KMS-11 (cell line): Measurements from ENCODE around the gene TAT.

Source experiments
- H2AFZ ChIP-seq: fragments of 200-600 bp; sonication (generic); 2 replicates; pipeline ENCODE4 v1.6.1; 2016; ENCODE audit warnings: antibody characterized with exemption, mixed run types, low read depth
- H3K27ac ChIP-seq: fragments of 200-600 bp; sonication (generic); 2 replicates; pipeline ENCODE4 v1.6.1; 2016; ENCODE audit warnings: mild to moderate bottlenecking, mixed run types
- H3K27me3 ChIP-seq: fragments of 200-600 bp; sonication (generic); 2 replicates; pipeline ENCODE4 v1.6.1; 2017; ENCODE audit warnings: mild to moderate bottlenecking, low read depth, mixed run types, moderate library complexity; ENCODE audit not compliant: insufficient read depth
- H3K36me3 ChIP-seq: fragments of 200-600 bp; sonication (generic); 2 replicates; pipeline ENCODE4 v1.6.1; 2017; ENCODE audit warnings: mild to moderate bottlenecking, mixed run types; ENCODE audit not compliant: insufficient read depth
- H3K4me1 ChIP-seq: fragments of 200-600 bp; sonication (generic); 2 replicates; pipeline ENCODE4 v1.6.1; 2016; ENCODE audit warnings: mild to moderate bottlenecking, low read depth, mixed run types; ENCODE audit not compliant: poor library complexity, severe bottlenecking
- H3K4me2 ChIP-seq: fragments of 200-600 bp; sonication (generic); 2 replicates; pipeline ENCODE4 v1.7.0; 2016; ENCODE audit warnings: mild to moderate bottlenecking, mixed run types
- H3K4me3 ChIP-seq: fragments of 200-600 bp; sonication (generic); IDR thresholded peaks from 2 replicates; pipeline ENCODE4 v1.6.1; 2017; ENCODE audit warnings: low read depth, low read length, mixed read lengths; ENCODE audit not compliant: insufficient read depth
- H3K79me2 ChIP-seq: fragments of 200-600 bp; sonication (generic); 2 replicates; pipeline ENCODE4 v1.6.1; 2016; ENCODE audit warnings: low read depth, mixed run types; ENCODE audit not compliant: insufficient read depth
- H3K9ac ChIP-seq: fragments of 200-600 bp; sonication (generic); 2 replicates; pipeline ENCODE4 v1.6.1; 2016; ENCODE audit warnings: mild to moderate bottlenecking, mixed run types
- H4K20me1 ChIP-seq: fragments of 200-600 bp; sonication (generic); 2 replicates; pipeline ENCODE4 v1.6.1; 2016; ENCODE audit warnings: mild to moderate bottlenecking, mixed run types; ENCODE audit not compliant: insufficient read depth
- TF ChIP-seq, protein P1 (sequence below): fragments of 200-600 bp; sonication (generic); conservative IDR thresholded peaks from 2 replicates; pipeline ENCODE4 v1.6.1; 2017; ENCODE audit warnings: low read depth, mild to moderate bottlenecking, antibody characterized with exemption, low read length, moderate library complexity, mixed read lengths

Gene TAT

DNA sequence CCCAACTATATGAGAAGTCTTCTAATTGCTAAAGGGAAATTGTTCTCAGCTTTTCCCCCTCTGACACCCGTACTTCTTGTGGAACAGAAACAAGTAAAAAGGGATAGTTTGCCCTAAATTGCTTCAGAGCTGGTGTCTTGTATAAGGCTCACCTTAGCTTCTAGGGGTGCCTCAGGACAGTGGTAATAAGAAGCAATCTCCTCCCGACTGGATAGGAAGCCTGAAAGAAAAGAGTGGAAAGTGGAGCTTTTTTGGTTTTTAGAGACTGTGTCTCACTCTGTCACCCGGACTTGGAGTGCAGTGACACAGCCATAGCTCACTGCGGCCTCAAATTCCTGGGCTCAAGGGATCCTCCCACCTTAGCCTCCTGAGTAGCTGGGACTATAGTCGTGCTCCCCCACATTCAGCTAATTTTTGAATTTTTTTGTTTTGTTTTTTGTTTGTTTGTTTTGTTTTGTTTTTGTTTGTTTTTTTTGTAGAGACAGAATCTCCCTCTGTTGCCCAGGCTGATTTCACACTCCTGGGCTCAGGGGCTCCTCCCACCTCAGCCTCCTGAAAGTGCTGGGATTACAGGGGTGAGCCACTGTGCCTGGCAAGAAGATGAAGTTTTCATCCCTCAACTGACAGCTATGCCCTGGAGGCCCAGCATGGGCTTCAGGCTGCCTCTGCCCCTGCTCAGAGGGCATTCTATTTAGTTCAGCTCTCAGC, 3.4 kb downstream of the TAT start:
- Histone ChIP-seq H3K4me2 (no peak overlapping the region), H3K36me3 (no peaks in the 10 kb centered on the region), H3K27ac (no peak overlapping the region), H3K4me3 (no peak overlapping the region), H3K79me2 (no peaks in the 10 kb centered on the region), H3K4me1 (no peaks in the 10 kb centered on the region), H3K27me3 (no peaks in the 10 kb centered on the region), H3K9ac (no peak overlapping the region), H4K20me1 (no peaks in the 10 kb centered on the region), H2AFZ (no peak overlapping the region)
- TF ChIP-seq, protein P1, sequence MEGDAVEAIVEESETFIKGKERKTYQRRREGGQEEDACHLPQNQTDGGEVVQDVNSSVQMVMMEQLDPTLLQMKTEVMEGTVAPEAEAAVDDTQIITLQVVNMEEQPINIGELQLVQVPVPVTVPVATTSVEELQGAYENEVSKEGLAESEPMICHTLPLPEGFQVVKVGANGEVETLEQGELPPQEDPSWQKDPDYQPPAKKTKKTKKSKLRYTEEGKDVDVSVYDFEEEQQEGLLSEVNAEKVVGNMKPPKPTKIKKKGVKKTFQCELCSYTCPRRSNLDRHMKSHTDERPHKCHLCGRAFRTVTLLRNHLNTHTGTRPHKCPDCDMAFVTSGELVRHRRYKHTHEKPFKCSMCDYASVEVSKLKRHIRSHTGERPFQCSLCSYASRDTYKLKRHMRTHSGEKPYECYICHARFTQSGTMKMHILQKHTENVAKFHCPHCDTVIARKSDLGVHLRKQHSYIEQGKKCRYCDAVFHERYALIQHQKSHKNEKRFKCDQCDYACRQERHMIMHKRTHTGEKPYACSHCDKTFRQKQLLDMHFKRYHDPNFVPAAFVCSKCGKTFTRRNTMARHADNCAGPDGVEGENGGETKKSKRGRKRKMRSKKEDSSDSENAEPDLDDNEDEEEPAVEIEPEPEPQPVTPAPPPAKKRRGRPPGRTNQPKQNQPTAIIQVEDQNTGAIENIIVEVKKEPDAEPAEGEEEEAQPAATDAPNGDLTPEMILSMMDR: no peak

DNA sequence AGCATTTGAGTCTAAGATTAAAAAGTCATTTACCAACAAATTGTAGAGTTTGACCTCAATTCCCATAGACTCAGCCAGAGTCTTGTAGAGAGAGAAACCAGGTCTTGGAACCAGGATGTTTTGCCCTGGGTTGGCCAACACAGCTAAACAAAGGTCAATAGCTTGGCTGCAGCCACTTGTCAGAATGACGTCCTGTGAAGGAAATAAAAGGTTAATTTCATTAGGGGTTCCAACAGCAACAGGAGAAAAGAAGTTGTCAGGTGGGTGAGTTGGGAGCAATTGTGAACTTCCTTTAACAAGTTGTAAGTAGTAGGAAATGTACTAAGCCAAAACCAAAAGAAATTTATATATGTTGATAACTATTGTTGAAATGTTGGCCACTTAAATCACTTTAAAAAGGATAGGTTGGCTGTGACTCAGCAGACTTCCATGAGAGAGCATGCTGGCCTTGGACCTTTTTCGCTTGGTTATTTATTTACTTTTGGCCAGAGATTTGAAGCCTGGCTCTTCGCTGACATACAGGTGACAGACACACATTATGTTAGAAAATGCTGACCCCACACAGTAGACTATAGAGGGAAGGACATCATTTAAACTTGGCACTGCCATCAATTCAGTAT, 4.3 kb downstream of the TAT start:
- Histone ChIP-seq H3K27me3 (no peaks in the 10 kb centered on the region), H3K4me2 (no peak overlapping the region), H3K79me2 (no peaks in the 10 kb centered on the region), H2AFZ (no peak overlapping the region), H3K4me3 (no peak overlapping the region), H3K36me3 (no peaks in the 10 kb centered on the region), H4K20me1 (no peaks in the 10 kb centered on the region), H3K4me1 (no peaks in the 10 kb centered on the region), H3K27ac (no peak overlapping the region), H3K9ac (no peak overlapping the region)
- TF ChIP-seq, protein P1: no peak

DNA sequence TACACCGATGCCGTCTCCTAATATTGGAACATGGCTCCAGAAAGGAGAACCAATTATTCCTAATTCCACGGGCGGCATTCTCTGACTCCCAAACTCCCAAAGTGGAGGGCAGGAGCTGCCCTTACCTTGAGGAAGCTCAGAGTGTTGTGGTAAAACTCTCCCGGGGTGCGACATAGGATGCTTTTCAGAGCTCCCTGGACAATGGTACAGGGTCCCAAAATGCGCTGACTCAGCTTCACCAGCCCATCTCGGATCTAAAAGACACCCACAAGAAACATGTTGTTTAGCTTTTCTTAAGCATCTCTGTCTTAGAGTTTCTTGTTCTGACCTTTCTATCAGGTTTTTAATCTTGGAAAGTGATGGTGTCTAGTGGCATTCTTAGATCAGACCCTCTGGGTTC, 6.7 kb downstream of the TAT start:
- no peak overlapping the region for H3K4me3 ChIP-seq
- no peaks in the 10 kb centered on the region for H3K36me3 ChIP-seq
- no peaks in the 10 kb centered on the region for H4K20me1 ChIP-seq
- H3K79me2 ChIP-seq: no peaks in the 10 kb centered on the region
- peaks cover 11% of the 10 kb centered on the region for H3K4me1 ChIP-seq
- TF ChIP-seq, protein P1: no peak
- no peak overlapping the region for H2AFZ ChIP-seq
- no peaks in the 10 kb centered on the region for H3K27me3 ChIP-seq
- no peak overlapping the region for H3K27ac ChIP-seq
- H3K9ac ChIP-seq: no peak overlapping the region
- H3K4me2 ChIP-seq: no peak overlapping the region

- Histone ChIP-seq H3K36me3 (no peaks in the 10 kb centered on the region), H3K4me2 (no peak overlapping the region), H3K27me3 (no peaks in the 10 kb centered on the region), H3K79me2 (no peaks in the 10 kb centered on the region), H4K20me1 (no peaks in the 10 kb centered on the region), H2AFZ (no peak overlapping the region), H3K4me1 (peaks cover 11% of the 10 kb centered on the region), H3K4me3 (no peak overlapping the region), H3K9ac (no peak overlapping the region), H3K27ac (no peak overlapping the region)
- TF ChIP-seq, protein P1: no peak
These were observed 7.3 kb downstream of the TAT start for GRCh38 chr16:71569621-71570020.
